Transverse colon (tissue), 4 donors: Measurements from ENCODE around the gene TERC. TPM values are rescaled to one million over a fixed set of nuclear protein-coding genes. Genes with fewer than 3 reads are reported as not detected.

Experiments used
- DNase-seq: peaks from one replicate; pipeline ENCODE4 v3.0.0-alpha.2; 2019
- H3K27ac ChIP-seq, 4 donors: fragments of 200-600 bp; sonication (generic); 2 replicates each; pipeline ENCODE4 v1.5.1; 2016 to 2018; ENCODE audit warnings: inconsistent platforms in 4 of 4
- H3K27me3 ChIP-seq: fragments of 200-600 bp; sonication (generic); 2 replicates; pipeline ENCODE4 v1.5.1; 2017; ENCODE audit warnings: inconsistent platforms
- H3K36me3 ChIP-seq, 4 donors: fragments of 200-600 bp; sonication (generic); 2 replicates each; pipeline ENCODE4 v1.5.1; 2017 to 2019; ENCODE audit warnings: inconsistent platforms in 4 of 4
- H3K4me1 ChIP-seq, 4 donors: fragments of 200-600 bp; sonication (generic); 2 replicates each; pipeline ENCODE4 v1.5.1; 2017 to 2020; ENCODE audit warnings: inconsistent platforms in 4 of 4
- H3K4me3 ChIP-seq, 4 donors: fragments of 200-600 bp; sonication (generic); 1 replicate in 1 of 4; 2 replicates in 3 of 4; pipeline versions ENCODE4 v1.5.1 to v1.6.1; 2017 to 2019; ENCODE audit warnings: inconsistent platforms in 4 of 4
- H3K9me3 ChIP-seq, 2 donors: fragments of 200-600 bp; sonication (generic); 2 replicates each; pipeline ENCODE4 v1.5.1; 2017 to 2019; ENCODE audit warnings: inconsistent platforms in 2 of 2
- CTCF ChIP-seq, 5 experiments: fragments of 200-600 bp in 3 of 5; fragments of 450-650 bp in 2 of 5; sonication (generic) in 3 of 5; IDR thresholded peaks; 1 replicate in 2 of 5; 2 replicates in 3 of 5; pipeline ENCODE4 v1.5.1; 2016 to 2017; ENCODE audit warnings: antibody characterized with exemption in 5 of 5, inconsistent platforms in 3 of 5, mild to moderate bottlenecking in 2 of 5, moderate library complexity in 1 of 5
- EP300 ChIP-seq: sonication (generic); formaldehyde crosslinking; IDR thresholded peaks from one replicate; pipeline ENCODE4 v1.6.1; 2017; ENCODE audit warnings: antibody characterized with exemption, low read depth
- POLR2A ChIP-seq: fragments of 450-650 bp; IDR thresholded peaks from one replicate; pipeline ENCODE4 v1.6.1; 2016; ENCODE audit warnings: antibody characterized with exemption, mild to moderate bottlenecking, moderate library complexity
- POLR2AphosphoS5 ChIP-seq, 3 donors: sonication (generic); formaldehyde crosslinking; IDR thresholded peaks; one replicate each; pipeline ENCODE4 v1.6.1; 2016; ENCODE audit warnings: antibody characterized with exemption in 3 of 3
- WGBS, 2 donors: methylation state at CpG; one replicate each; pipeline ENCODE4 v1.1.5; 2018; ENCODE audit warnings: low coverage in 1 of 2; 5-methylcytosine and 5-hydroxymethylcytosine counted together
- in situ Hi-C, 4 donors: fragments of 200-750 bp; cut with MboI; loops; one replicate each; pipeline versions ENCODE4 v1.15.0 to v1.15.1; 2017; ENCODE audit warnings: low sequenced_read_pairs in 3 of 4, low pct_ligation_motif_present in 1 of 4, low pct_unique_long_range_greater_than_20kb in 1 of 4
- intact Hi-C: fragments of 100-400 bp; cut with DNase I; formaldehyde crosslinking; loops from one replicate; pipeline ENCODE4 v1.15.1; 2023; ENCODE audit warnings: low total_unique reads
- total RNA-seq, 4 donors: library from RNA; depleted of rRNA; stranded (reverse); fragments of >200 nt; gene quantifications; one replicate each; pipeline ENCODE4 v1.1.0, GENCODE V29; 2016

TERC gene
- total RNA-seq, 4 donors from 2014 or later, result 221 to 276 (median 247) TPM

- in situ Hi-C loops (no loop called here), intact Hi-C loops (loop anchor here (10.0 kb wide), 1 partner anchor 195 kb away; the partner anchor contains the start of gene SEC62)
- Histone ChIP-seq H3K36me3 (peaks cover 0 to under 1% (median 0%) of the 10 kb centered on the region in 4 donors), H3K4me3 (peak within 1 kb of the TSS; percentile 37 to 75 (median 48)), H3K27me3 (no peaks in the 10 kb centered on the region), H3K4me1 (peaks cover 8 to 15% (median 9%) of the 10 kb centered on the region in 4 donors), H3K27ac (peak within 1 kb of the TSS; percentile 84 to 93 (median 90)), H3K9me3 (no peaks in the 10 kb centered on the region)
- peak; percentile 77 for DNase-seq
- WGBS, 2 donors, result 2 to 4% methylated on average over 8 to 32 of the region's 51 CpGs
- TF ChIP-seq POLR2AphosphoS5 (IDR thresholded peaks at IDR 0.05) (peak in 2 of 3 donors; percentile 52 to 59), CTCF (IDR thresholded peaks at IDR 0.05) (no peak), POLR2A (peak; percentile 76), EP300 (no peak)
Observed at GRCh38 chr3:169769287-169770181, 4.7 kb upstream of the TERC start, which contains the start of gene ACTRT3. Gene ACTRT3 (minus strand): TSS chr3:169769561. CDS start chr3:169769520, 41 bp downstream.

- H3K4me3 ChIP-seq, result peak overlapping the region; percentile 51 to 84 (median 66)
- WGBS, 2 donors, result 1% methylated on average over 28 of the region's 46 CpGs; no CpG with 5 or more reads in 1 of the 2 donors
- no peaks in the 10 kb centered on the region for H3K9me3 ChIP-seq
- peak; percentile 67 for DNase-seq
- in situ Hi-C loops (no loop called here), intact Hi-C loops (no loop called here)
- no peaks in the 10 kb centered on the region for H3K27me3 ChIP-seq
- no peaks in the 10 kb centered on the region for H3K36me3 ChIP-seq
- peak overlapping the region; percentile 95 to 99 (median 96) for H3K27ac ChIP-seq
- TF ChIP-seq POLR2A (no peak), POLR2AphosphoS5 (IDR thresholded peaks at IDR 0.05) (peak; percentile 1 to 9 (median 8)), EP300 (no peak), CTCF (IDR thresholded peaks at IDR 0.05) (peak in 1 of 5 experiments; percentile 8)
- peaks cover 0 to 10% (median 0%) of the 10 kb centered on the region in 4 donors for H3K4me1 ChIP-seq
Observed at GRCh38 chr3:169764312-169764881, 463 bp downstream of the TERC start.

GRCh38 chr3:169760479-169760878 lies 4.4 kb downstream of the TERC start:
- H3K27me3 ChIP-seq, result no peaks in the 10 kb centered on the region
- H3K4me3 ChIP-seq, result no peak overlapping the region
- H3K4me1 ChIP-seq, result peaks cover 0 to 16% (median 0%) of the 10 kb centered on the region in 4 donors
- H3K27ac ChIP-seq, result no peak overlapping the region
- no peaks in the 10 kb centered on the region for H3K9me3 ChIP-seq
- in situ Hi-C loops, result no loop called here
- TF ChIP-seq POLR2AphosphoS5 (IDR thresholded peaks at IDR 0.05) (no peak), POLR2A (no peak), EP300 (no peak)
- H3K36me3 ChIP-seq, result no peaks in the 10 kb centered on the region
- no peak for DNase-seq
- 67 to 80% methylated on average over 2 to 4 of the region's 4 CpGs for WGBS, 2 donors
- intact Hi-C loops, result no loop called here

GRCh38 chr3:169759256-169759655 lies 5.6 kb downstream of the TERC start:
- H3K4me3 ChIP-seq, result no peak overlapping the region
- intact Hi-C loops, result no loop called here
- in situ Hi-C loops, result no loop called here
- H3K4me1 ChIP-seq, result peaks cover 0 to 16% (median 0%) of the 10 kb centered on the region in 4 donors
- no peak for DNase-seq
- TF ChIP-seq EP300 (no peak), CTCF (IDR thresholded peaks at IDR 0.05) (no peak)
- H3K36me3 ChIP-seq, result no peaks in the 10 kb centered on the region
- H3K27me3 ChIP-seq, result no peaks in the 10 kb centered on the region
- H3K27ac ChIP-seq, result no peak overlapping the region
- 50 to 67% methylated on average over 2 of the region's 2 CpGs for WGBS, 2 donors
- no peaks in the 10 kb centered on the region for H3K9me3 ChIP-seq
